WTC11 (cell line): ENCODE data around the gene TSPAN18.

Experiments
- ETV6 ChIP-seq: sonication (generic); formaldehyde crosslinking; IDR thresholded peaks from 2 replicates; pipeline ENCODE4 v1.8.1; 2022; ENCODE audit warnings: mild to moderate bottlenecking, missing genetic modification reagents
- FOXK1 ChIP-seq: sonication (generic); formaldehyde crosslinking; IDR thresholded peaks from 2 replicates; pipeline ENCODE4 v1.8.0; 2022; ENCODE audit warnings: mild to moderate bottlenecking, moderate library complexity, missing genetic modification reagents
- MAX ChIP-seq: sonication (generic); formaldehyde crosslinking; IDR thresholded peaks from 2 replicates; pipeline ENCODE4 v1.8.0; 2022; ENCODE audit warnings: mild to moderate bottlenecking, missing genetic modification reagents
- NR1H2 ChIP-seq: sonication (generic); formaldehyde crosslinking; IDR thresholded peaks from 2 replicates; pipeline ENCODE4 v1.9.0; 2021; ENCODE audit warnings: mild to moderate bottlenecking, moderate library complexity, missing genetic modification reagents
- SMAD3 ChIP-seq: sonication (generic); formaldehyde crosslinking; IDR thresholded peaks from 2 replicates; pipeline ENCODE4 v1.8.0; 2022; ENCODE audit warnings: missing genetic modification reagents, mild to moderate bottlenecking, borderline replicate concordance
- TEAD4 ChIP-seq: sonication (generic); formaldehyde crosslinking; IDR thresholded peaks from 2 replicates; pipeline ENCODE4 v1.8.0; 2022; ENCODE audit warnings: mild to moderate bottlenecking, missing genetic modification reagents
- ZNF219 ChIP-seq: sonication (generic); formaldehyde crosslinking; IDR thresholded peaks from 2 replicates; pipeline ENCODE4 v1.8.0; 2023; ENCODE audit warnings: missing genetic modification reagents, mild to moderate bottlenecking, borderline replicate concordance
- ZNF232 ChIP-seq: sonication (generic); formaldehyde crosslinking; IDR thresholded peaks from 2 replicates; pipeline ENCODE4 v1.8.0; 2022; ENCODE audit warnings: mild to moderate bottlenecking, missing genetic modification reagents
- ZNF263 ChIP-seq: sonication (generic); formaldehyde crosslinking; IDR thresholded peaks from 2 replicates; pipeline ENCODE4 v1.8.1; 2022; ENCODE audit warnings: low read depth, mild to moderate bottlenecking, moderate library complexity, missing genetic modification reagents
- TF ChIP-seq, protein P1 (sequence below): fragments of 200-600 bp; IDR thresholded peaks from 2 replicates; pipeline ENCODE4 v1.8.0; 2022; ENCODE audit warnings: antibody characterized with exemption
- TF ChIP-seq, protein P2 (sequence below): sonication (generic); formaldehyde crosslinking; IDR thresholded peaks from 2 replicates; pipeline ENCODE4 v1.8.0; 2022; ENCODE audit warnings: missing genetic modification reagents

DNA sequence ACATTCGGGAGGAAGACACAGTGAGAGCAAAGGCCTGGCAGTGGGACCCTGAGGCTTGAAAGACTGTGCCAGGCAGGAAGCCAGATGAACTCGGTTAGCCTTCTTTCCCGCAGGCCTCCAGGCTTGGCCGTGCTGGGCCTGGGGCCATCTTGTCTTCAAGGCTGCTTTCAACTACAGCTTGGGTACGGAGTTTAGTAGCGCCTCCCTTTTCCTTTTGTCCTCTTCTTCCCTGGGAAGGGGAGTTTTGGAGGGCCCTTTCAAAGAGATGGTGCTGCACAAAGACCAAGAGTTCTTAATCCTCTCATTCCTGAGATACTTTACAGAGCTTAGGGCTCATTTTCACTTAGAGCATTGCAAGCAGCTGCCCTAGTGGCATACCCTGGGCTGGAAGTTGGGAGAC lies 136.5 kb downstream of the TSPAN18 start:
- TF ChIP-seq SMAD3 (no peak), ZNF232 (CRISPR knock-in tag) (no peak), ZNF219 (no peak), ETV6 (CRISPR knock-in tag) (no peak), NR1H2 (CRISPR knock-in tag) (no peak), FOXK1 (no peak), TEAD4 (CRISPR knock-in tag) (no peak), ZNF263 (CRISPR knock-in tag) (no peak), MAX (CRISPR knock-in tag) (no peak)
- TF ChIP-seq, protein P1, sequence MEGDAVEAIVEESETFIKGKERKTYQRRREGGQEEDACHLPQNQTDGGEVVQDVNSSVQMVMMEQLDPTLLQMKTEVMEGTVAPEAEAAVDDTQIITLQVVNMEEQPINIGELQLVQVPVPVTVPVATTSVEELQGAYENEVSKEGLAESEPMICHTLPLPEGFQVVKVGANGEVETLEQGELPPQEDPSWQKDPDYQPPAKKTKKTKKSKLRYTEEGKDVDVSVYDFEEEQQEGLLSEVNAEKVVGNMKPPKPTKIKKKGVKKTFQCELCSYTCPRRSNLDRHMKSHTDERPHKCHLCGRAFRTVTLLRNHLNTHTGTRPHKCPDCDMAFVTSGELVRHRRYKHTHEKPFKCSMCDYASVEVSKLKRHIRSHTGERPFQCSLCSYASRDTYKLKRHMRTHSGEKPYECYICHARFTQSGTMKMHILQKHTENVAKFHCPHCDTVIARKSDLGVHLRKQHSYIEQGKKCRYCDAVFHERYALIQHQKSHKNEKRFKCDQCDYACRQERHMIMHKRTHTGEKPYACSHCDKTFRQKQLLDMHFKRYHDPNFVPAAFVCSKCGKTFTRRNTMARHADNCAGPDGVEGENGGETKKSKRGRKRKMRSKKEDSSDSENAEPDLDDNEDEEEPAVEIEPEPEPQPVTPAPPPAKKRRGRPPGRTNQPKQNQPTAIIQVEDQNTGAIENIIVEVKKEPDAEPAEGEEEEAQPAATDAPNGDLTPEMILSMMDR, result no peak
- TF ChIP-seq, protein P2, sequence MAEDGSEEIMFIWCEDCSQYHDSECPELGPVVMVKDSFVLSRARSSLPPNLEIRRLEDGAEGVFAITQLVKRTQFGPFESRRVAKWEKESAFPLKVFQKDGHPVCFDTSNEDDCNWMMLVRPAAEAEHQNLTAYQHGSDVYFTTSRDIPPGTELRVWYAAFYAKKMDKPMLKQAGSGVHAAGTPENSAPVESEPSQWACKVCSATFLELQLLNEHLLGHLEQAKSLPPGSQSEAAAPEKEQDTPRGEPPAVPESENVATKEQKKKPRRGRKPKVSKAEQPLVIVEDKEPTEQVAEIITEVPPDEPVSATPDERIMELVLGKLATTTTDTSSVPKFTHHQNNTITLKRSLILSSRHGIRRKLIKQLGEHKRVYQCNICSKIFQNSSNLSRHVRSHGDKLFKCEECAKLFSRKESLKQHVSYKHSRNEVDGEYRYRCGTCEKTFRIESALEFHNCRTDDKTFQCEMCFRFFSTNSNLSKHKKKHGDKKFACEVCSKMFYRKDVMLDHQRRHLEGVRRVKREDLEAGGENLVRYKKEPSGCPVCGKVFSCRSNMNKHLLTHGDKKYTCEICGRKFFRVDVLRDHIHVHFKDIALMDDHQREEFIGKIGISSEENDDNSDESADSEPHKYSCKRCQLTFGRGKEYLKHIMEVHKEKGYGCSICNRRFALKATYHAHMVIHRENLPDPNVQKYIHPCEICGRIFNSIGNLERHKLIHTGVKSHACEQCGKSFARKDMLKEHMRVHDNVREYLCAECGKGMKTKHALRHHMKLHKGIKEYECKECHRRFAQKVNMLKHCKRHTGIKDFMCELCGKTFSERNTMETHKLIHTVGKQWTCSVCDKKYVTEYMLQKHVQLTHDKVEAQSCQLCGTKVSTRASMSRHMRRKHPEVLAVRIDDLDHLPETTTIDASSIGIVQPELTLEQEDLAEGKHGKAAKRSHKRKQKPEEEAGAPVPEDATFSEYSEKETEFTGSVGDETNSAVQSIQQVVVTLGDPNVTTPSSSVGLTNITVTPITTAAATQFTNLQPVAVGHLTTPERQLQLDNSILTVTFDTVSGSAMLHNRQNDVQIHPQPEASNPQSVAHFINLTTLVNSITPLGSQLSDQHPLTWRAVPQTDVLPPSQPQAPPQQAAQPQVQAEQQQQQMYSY, result no peak
